Omental fat pad (tissue), 4 donors: ENCODE results near the gene BABAM2. TPM values are rescaled to one million over a fixed set of nuclear protein-coding genes. Genes with fewer than 3 reads are reported as not detected.

Experiments
- ATAC-seq: fragments of 150-250 bp; one replicate; pipeline ENCODE4 v1.9.1; 2016; ENCODE audit warnings: mild to moderate bottlenecking, moderate library complexity; ENCODE audit not compliant: low FRiP score
- DNase-seq: peaks from one replicate; pipeline ENCODE4 v3.0.0-alpha.2; 2019; ENCODE audit warnings: low spot score
- CTCF ChIP-seq, 3 donors: fragments of 450-650 bp; IDR thresholded peaks; one replicate each; pipeline ENCODE4 v1.5.1; 2016 to 2017; ENCODE audit warnings: antibody characterized with exemption in 3 of 3, mild to moderate bottlenecking in 3 of 3, moderate library complexity in 2 of 3
- total RNA-seq, 4 donors: library from RNA; depleted of rRNA; stranded (reverse); fragments of >200 nt; gene quantifications; one replicate each; pipeline ENCODE4 v1.1.0, GENCODE V29; 2016

Gene BABAM2
- total RNA-seq, 4 donors from 2014 or later = 29.2 to 41.0 (median 36.5) TPM

- ATAC-seq (no peak), DNase-seq (no peak)
- no peak for TF ChIP-seq CTCF (IDR thresholded peaks at IDR 0.05)
Observed at GRCh38 chr2:28340312-28341202, 450.0 kb downstream of the BABAM2 start.

DNA sequence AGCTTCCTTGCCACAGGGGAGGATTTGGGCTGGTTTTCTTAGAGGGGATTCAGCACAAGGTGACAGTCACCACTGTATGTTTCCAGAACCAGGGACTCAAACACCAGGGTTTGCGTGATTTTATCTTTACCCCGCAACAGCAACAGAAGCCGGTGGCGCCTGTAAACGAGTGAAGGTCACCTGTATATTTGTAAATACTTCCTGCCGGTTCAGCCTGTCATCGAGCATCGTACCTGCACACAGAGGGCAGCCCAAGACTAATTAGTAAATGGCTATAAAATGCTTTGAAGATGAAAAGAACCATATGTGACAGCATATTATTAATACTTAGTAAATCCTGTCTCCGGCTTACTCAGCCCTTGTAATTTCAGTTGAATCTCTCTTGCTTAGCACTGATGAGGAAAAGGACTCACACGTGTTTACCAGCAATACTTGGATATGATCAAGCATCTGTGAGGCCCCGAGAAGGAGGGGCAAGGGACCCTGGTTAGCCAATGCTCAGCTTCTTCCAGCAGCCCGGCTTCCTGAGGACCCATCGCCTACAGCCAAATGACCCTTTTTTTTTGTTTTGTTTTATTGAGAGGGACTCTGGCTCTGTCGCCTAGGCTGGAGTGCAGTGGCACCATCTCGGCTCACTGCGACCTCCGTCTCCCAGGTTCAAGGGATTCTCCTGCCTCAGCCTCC is 450.8 kb downstream of the BABAM2 start:
- TF ChIP-seq CTCF (IDR thresholded peaks at IDR 0.05) = no peak
- DNase-seq = no peak
- no peak for ATAC-seq

DNA sequence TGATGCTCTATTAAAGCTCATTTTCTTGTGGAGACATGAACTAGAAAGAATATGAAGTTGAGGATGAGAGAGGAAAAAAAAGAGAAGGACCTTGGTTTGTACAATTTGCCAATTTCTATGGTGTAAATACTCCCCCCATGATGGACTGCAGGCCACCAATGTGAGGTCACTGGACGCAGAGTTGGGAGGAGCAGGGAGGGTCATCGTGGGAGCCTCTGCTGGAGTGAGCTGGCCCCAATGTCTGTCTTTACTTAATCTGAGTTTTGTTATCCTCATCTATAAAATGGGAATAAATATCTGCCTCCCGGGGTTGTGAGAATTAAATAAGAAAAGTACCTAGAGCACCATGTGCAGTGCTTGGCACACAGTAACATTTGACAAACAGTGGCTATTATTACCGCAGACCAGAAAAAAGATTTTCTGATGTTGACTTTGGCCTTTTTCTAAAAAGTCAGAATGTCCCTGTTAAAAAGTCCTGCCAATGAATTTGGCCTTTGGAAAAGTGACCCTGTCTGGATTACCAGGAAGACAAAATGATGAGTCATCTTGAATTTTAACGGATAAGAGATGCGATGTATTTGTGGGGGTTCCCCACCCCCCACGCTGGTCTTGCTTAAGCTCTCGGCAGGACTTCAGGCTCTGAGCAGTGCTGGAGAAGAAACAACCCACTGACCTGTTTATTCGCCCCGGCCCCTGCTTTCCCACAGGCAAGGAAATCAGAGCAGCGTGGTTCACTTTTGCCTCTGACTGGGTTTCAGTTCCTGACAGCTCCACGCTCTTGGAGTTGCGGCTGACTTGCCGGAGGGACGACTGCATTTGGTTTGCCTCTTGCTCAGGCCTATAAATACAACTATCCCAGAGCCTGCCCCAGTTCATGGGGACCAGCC is 451.8 kb downstream of the BABAM2 start:
- peak; percentile 48 for DNase-seq
- no peak for TF ChIP-seq CTCF (IDR thresholded peaks at IDR 0.05)
- ATAC-seq = peak; percentile 76

- DNase-seq (no peak), ATAC-seq (no peak)
- TF ChIP-seq CTCF (IDR thresholded peaks at IDR 0.05) = no peak
Observed at GRCh38 chr2:28343184-28343942, 452.8 kb downstream of the BABAM2 start.

GRCh38 chr2:28343971-28344715 is 453.6 kb downstream of the BABAM2 start:
- DNase-seq (no peak), ATAC-seq (no peak)
- TF ChIP-seq CTCF (IDR thresholded peaks at IDR 0.05) = no peak
